ENCODE data around the gene PAX7. TPM values are rescaled to one million over a fixed set of nuclear protein-coding genes. Genes with fewer than 3 reads are reported as not detected.

PAX7 gene
- total and polyA plus RNA-seq, 11 donors, result not detected

- ATAC-seq, result no peak
- Histone ChIP-seq H3K27me3 (peaks cover 0 to 41% (median 7%) of the 10 kb centered on the region in 9 donors), H3K36me3 (no peaks in the 10 kb centered on the region), H3K4me3 (no peak overlapping the region), H3K4me1 (no peaks in the 10 kb centered on the region), H3K9me3 (peaks cover 0 to 11% (median 0%) of the 10 kb centered on the region in 12 donors), H3K27ac (no peak overlapping the region)
- 49 to 63% (median 50%) methylated on average over 4 to 5 of the region's 5 CpGs for WGBS, 4 donors
- intact Hi-C loops (cut with DNase I), result no loop called here
- TF ChIP-seq CTCF (IDR thresholded peaks at IDR 0.05) (no peak), POLR2A (IDR thresholded peaks at IDR 0.05) (no peak)
- no peak for DNase-seq
Measured at GRCh38 chr1:18794561-18794960, 163.9 kb downstream of the PAX7 start.

DNA sequence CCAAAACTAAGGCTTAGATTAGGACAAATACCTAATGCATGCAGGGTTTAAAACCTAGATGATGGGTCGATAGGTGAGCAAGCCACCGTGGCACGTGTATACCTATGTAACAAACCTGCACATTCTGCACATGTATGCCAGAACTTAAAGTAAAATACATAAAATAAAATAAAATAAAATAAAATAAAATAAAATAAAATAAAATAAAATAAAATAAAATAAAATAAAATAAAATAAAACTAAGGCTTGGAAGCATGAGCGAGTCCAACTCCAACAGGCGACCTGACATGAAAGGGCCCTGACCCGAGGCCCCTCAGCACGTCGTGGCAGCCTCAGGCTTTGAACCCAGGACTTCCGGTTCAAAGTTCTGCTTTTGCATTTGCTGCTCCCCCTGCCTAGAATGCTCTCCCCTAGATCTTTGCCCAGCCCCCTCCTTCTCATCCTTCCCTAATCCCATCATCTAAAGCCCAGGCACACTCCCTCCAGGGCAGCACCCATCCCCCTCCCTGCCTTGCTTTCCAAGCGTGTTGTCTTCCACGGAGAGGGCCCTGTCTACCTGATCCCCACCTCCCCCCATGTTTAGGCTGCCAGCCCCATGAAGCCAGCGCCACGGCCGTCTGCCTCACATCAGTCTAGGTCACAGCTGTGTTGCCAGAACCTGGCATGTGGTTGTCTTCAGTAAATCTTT is 164.5 kb downstream of the PAX7 start:
- Histone ChIP-seq H3K36me3 (no peaks in the 10 kb centered on the region), H3K4me1 (no peaks in the 10 kb centered on the region), H3K4me3 (no peak overlapping the region), H3K27ac (no peak overlapping the region), H3K9me3 (peaks cover 0 to 11% (median 0%) of the 10 kb centered on the region in 12 donors), H3K27me3 (peaks cover 0 to 41% (median 5%) of the 10 kb centered on the region in 9 donors)
- intact Hi-C loops (cut with DNase I), result no loop called here
- DNase-seq (no peak), ATAC-seq (no peak)
- TF ChIP-seq POLR2A (IDR thresholded peaks at IDR 0.05), result no peak
- TF ChIP-seq CTCF (IDR thresholded peaks at IDR 0.05), result no peak
- 76 to 81% (median 79%) methylated on average over 14 of the region's 14 CpGs for WGBS, 4 donors

DNA sequence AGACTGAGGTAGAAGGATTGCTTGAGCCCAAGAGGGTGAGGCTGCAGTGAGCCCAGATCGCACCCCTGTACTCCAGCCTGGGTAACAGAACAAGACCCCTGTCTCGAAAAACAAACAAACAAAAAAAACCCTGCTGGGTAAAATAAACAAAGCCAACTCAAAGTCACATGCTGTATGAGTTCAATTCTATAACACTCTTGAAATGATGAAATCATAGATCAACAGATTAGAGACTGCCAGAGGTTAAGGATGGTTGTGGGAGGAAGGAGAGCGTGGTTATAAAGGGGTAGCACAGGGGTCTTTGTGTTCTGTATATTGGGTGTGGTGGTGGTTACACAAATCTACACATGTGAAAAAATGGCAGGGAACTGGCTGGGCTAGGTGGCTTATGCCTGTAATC is 166.3 kb downstream of the PAX7 start:
- H3K4me1 ChIP-seq, result no peaks in the 10 kb centered on the region
- 88 to 95% (median 88%) methylated on average over 3 of the region's 3 CpGs for WGBS, 4 donors
- no peak overlapping the region for H3K4me3 ChIP-seq
- intact Hi-C loops (cut with DNase I), result no loop called here
- H3K27ac ChIP-seq, result no peak overlapping the region
- peaks cover 0 to 11% (median 0%) of the 10 kb centered on the region in 12 donors for H3K9me3 ChIP-seq
- TF ChIP-seq POLR2A (IDR thresholded peaks at IDR 0.05) (no peak), CTCF (IDR thresholded peaks at IDR 0.05) (no peak)
- no peak for ATAC-seq
- no peaks in the 10 kb centered on the region for H3K36me3 ChIP-seq
- DNase-seq, result no peak
- peaks cover 0 to 35% (median 5%) of the 10 kb centered on the region in 9 donors for H3K27me3 ChIP-seq

Other genes with a start within 250 kb of the PAX7 start
- gene KLHDC7A, start 149.9 kb upstream of the PAX7 start, total RNA-seq, result under 1 TPM in 3 of 9 donors, not detected in 6; 0.05 to 0.16 (median 0.12) TPM
- gene KLHDC7A, start 149.9 kb upstream of the PAX7 start, polyA plus RNA-seq, result not detected
- gene TAS1R2, start 228.8 kb downstream of the PAX7 start, total RNA-seq, result not detected
- gene TAS1R2, start 228.8 kb downstream of the PAX7 start, polyA plus RNA-seq, result not detected

Measured in heart left ventricle (tissue), 16 donors.